ENCODE data around the gene KIF5A. TPM values are rescaled to one million over a fixed set of nuclear protein-coding genes. Genes with fewer than 3 reads are reported as not detected.
"Not testable (repeated sequence)": the region's sequence is repeated elsewhere in the genome, so short reads cannot be mapped to it uniquely, and the experiment has no call there.

The KIF5A gene
- total RNA-seq, 4 donors from 2014 or later: 0.08 to 1.2 (median 0.23) TPM

- DNase-seq (ENCODE audit: low spot score in 2 of 2): no peak
- TF ChIP-seq POLR2A (IDR thresholded peaks at IDR 0.05) (no peak), CTCF (IDR thresholded peaks at IDR 0.05) (no peak)
- no peak overlapping the region for H3K4me3 ChIP-seq (ENCODE audit: low read depth, poor library complexity, severe bottlenecking)
- intact Hi-C loops (cut with DNase I; ENCODE audit: low total_unique reads): no loop called here
- WGBS, 2 donors: 91 to 94% methylated on average over 2 of the region's 2 CpGs
These were observed 10.7 kb downstream of the KIF5A start for GRCh38 chr12:57560516-57560915.

GRCh38 chr12:57561117-57561516 lies 11.3 kb downstream of the KIF5A start:
- DNase-seq (ENCODE audit: low spot score in 2 of 2); intact Hi-C loops (cut with DNase I; ENCODE audit: low total_unique reads): not testable (repeated sequence)
- WGBS, 2 donors: 63 to 66% methylated on average over 1 of the region's 1 CpG

GRCh38 chr12:57563358-57563757 lies 13.5 kb downstream of the KIF5A start:
- 45 to 57% methylated on average over 4 of the region's 4 CpGs for WGBS, 2 donors
- intact Hi-C loops (cut with DNase I; ENCODE audit: low total_unique reads): no loop called here
- no peak for TF ChIP-seq CTCF (IDR thresholded peaks at IDR 0.05)
- no peak for TF ChIP-seq POLR2A (IDR thresholded peaks at IDR 0.05)
- DNase-seq (ENCODE audit: low spot score in 2 of 2): no peak
- H3K4me3 ChIP-seq (ENCODE audit: low read depth, poor library complexity, severe bottlenecking): no peak overlapping the region

More at GRCh38 chr12:57561117-57561516, 11.3 kb downstream of the KIF5A start:
- not testable (repeated sequence) for H3K4me3 ChIP-seq (ENCODE audit: low read depth, poor library complexity, severe bottlenecking)

GRCh38 chr12:57564178-57564740 lies 14.4 kb downstream of the KIF5A start:
- 84 to 88% methylated on average over 7 of the region's 7 CpGs for WGBS, 2 donors
- TF ChIP-seq POLR2A (IDR thresholded peaks at IDR 0.05): no peak
- no peak for TF ChIP-seq CTCF (IDR thresholded peaks at IDR 0.05)

GRCh38 chr12:57568838-57569237 lies 19.0 kb downstream of the KIF5A start:
- DNase-seq (ENCODE audit: low spot score in 2 of 2): no peak
- 82 to 84% methylated on average over 6 of the region's 6 CpGs for WGBS, 2 donors
- no peak overlapping the region for H3K4me3 ChIP-seq (ENCODE audit: low read depth, poor library complexity, severe bottlenecking)
- TF ChIP-seq POLR2A (IDR thresholded peaks at IDR 0.05) (no peak), CTCF (IDR thresholded peaks at IDR 0.05) (no peak)
- intact Hi-C loops (cut with DNase I; ENCODE audit: low total_unique reads): no loop called here

More at GRCh38 chr12:57564178-57564740, 14.4 kb downstream of the KIF5A start:
- H3K4me3 ChIP-seq (ENCODE audit: low read depth, poor library complexity, severe bottlenecking): no peak overlapping the region
- intact Hi-C loops (cut with DNase I; ENCODE audit: low total_unique reads): no loop called here
- no peak for DNase-seq (ENCODE audit: low spot score in 2 of 2)

GRCh38 chr12:57569858-57570257 lies 20.0 kb downstream of the KIF5A start:
- WGBS, 2 donors: 87% methylated on average over 18 of the region's 18 CpGs
- no peak for DNase-seq (ENCODE audit: low spot score in 2 of 2)
- TF ChIP-seq POLR2A (IDR thresholded peaks at IDR 0.05): no peak
- H3K4me3 ChIP-seq (ENCODE audit: low read depth, poor library complexity, severe bottlenecking): no peak overlapping the region
- intact Hi-C loops (cut with DNase I; ENCODE audit: low total_unique reads): no loop called here

GRCh38 chr12:57570438-57570837 lies 20.6 kb downstream of the KIF5A start:
- DNase-seq (ENCODE audit: low spot score in 2 of 2); intact Hi-C loops (cut with DNase I; ENCODE audit: low total_unique reads); H3K4me3 ChIP-seq (ENCODE audit: low read depth, poor library complexity, severe bottlenecking): not testable (repeated sequence)
- 83 to 84% methylated on average over 13 of the region's 13 CpGs for WGBS, 2 donors

Measured in lower leg skin (tissue), 4 donors.